ENCODE measurements around the gene TRIP10. TPM values are rescaled to one million over a fixed set of nuclear protein-coding genes. Genes with fewer than 3 reads are reported as not detected.

The TRIP10 gene
- total and polyA plus RNA-seq, 2 of the 8 experiments (the other 6 are each of a cell fraction or from before 2014, with no cell fraction given) = 27.8 to 69.5 TPM

GRCh38 chr19:6700586-6701316 lies 38.7 kb upstream of the TRIP10 start:
- Histone ChIP-seq H3K4me3 (ENCODE audit: extremely low read depth in 1 of 4, insufficient read depth in 2 of 4, low read depth in 3 of 4, low read length in 4 of 4) (no peak overlapping the region), H2AFZ (ENCODE audit: low read length) (no peak overlapping the region), H3K79me2 (ENCODE audit: control insufficient read depth in 1 of 2, insufficient read depth in 2 of 2, low read length in 2 of 2) (no peaks in the 10 kb centered on the region), H3K23me2 (ENCODE audit: low read depth, low read length) (no peaks in the 10 kb centered on the region), H3K27me3 (replicated peaks in 1 of 4; ENCODE audit: control insufficient read depth in 3 of 4, extremely low read depth in 1 of 4, insufficient read depth in 3 of 4, low read length in 3 of 4) (no peaks in the 10 kb centered on the region), H4K8ac (ENCODE audit: extremely low read depth, insufficient read depth, low read length) (no peak overlapping the region), H3K36me3 (ENCODE audit: control insufficient read depth in 2 of 4, insufficient read depth in 4 of 4, low read length in 3 of 4) (no peaks in the 10 kb centered on the region), H2BK5ac (ENCODE audit: low read depth, low read length) (no peak overlapping the region), H2AK5ac (ENCODE audit: low read depth, low read length) (no peak overlapping the region), H2BK120ac (replicated peaks; ENCODE audit: low read depth, low read length) (no peak overlapping the region), H3K4me2 (ENCODE audit: insufficient read depth in 1 of 2, low read depth in 2 of 2, low read length in 2 of 2) (no peak overlapping the region), H3K9ac (replicated peaks in 1 of 4; ENCODE audit: extremely low read depth in 1 of 4, low read depth in 3 of 4, low read length in 3 of 4) (no peak overlapping the region), H4K91ac (replicated peaks; ENCODE audit: insufficient read length, low read length) (no peak overlapping the region), H2BK15ac (ENCODE audit: low read length) (no peak overlapping the region), H3K27ac (ENCODE audit: low read depth, low read length) (no peak overlapping the region), H3K4ac (replicated peaks; ENCODE audit: insufficient read length, low read depth, low read length) (no peak overlapping the region), H4K20me1 (replicated peaks in 1 of 2; ENCODE audit: control insufficient read depth in 1 of 2, insufficient read depth in 2 of 2, low read length in 2 of 2) (no peaks in the 10 kb centered on the region), H2BK20ac (ENCODE audit: low read length) (no peak overlapping the region), H2BK12ac (ENCODE audit: low read depth, low read length) (no peak overlapping the region), H3K79me1 (ENCODE audit: low read depth, low read length) (no peaks in the 10 kb centered on the region), H4K5ac (ENCODE audit: insufficient read length, low read depth, low read length) (no peak overlapping the region), H3K56ac (replicated peaks; ENCODE audit: insufficient read length, low read depth, low read length) (no peak overlapping the region), H3K14ac (ENCODE audit: insufficient read length) (no peak overlapping the region), H3K9me3 (ENCODE audit: insufficient read depth in 2 of 2, low read depth in 1 of 2, low read length in 1 of 2) (no peaks in the 10 kb centered on the region), H3K4me1 (replicated peaks in 1 of 4; ENCODE audit: control insufficient read depth in 3 of 4, insufficient read depth in 4 of 4, low read length in 3 of 4) (no peaks in the 10 kb centered on the region), H3K23ac (ENCODE audit: insufficient read length) (no peak overlapping the region), H3K18ac (ENCODE audit: extremely low read depth, low read length) (no peak overlapping the region)
- WGBS, 2 experiments (ENCODE audit: extremely low coverage in 1 of 2, insufficient coverage in 1 of 2, insufficient read length in 1 of 2, insufficient replicate concordance in 2 of 2, low coverage in 1 of 2, low lambda C conversion rate in 2 of 2, missing lambda C conversion rate in 1 of 2) = 90% methylated on average over 8 of the region's 8 CpGs; no CpG with 5 or more reads in 1 of the 2 experiments
- ChIA-PET POLR2A (ENCODE audit: partially characterized antibody) (interaction anchor here (0.6 kb wide), 1 partner anchor 111 kb away, joined by 3 read pairs; no protein-coding TSS in a partner anchor), CTCF (ENCODE audit: partially characterized antibody) (interaction anchor here (0.6 kb wide), 1 partner anchor 15 kb away, joined by 3 read pairs; no protein-coding TSS in a partner anchor)
- FAIRE-seq (no peak), DNase-seq (ENCODE audit: low read depth in 1 of 2, low spot score in 2 of 2) (no peak)
- TF ChIP-seq HDAC2 (IDR thresholded peaks at IDR 0.05; ENCODE audit: borderline replicate concordance in 1 of 2, low read depth in 2 of 2, low read length in 2 of 2) (no peak), TEAD4 (IDR thresholded peaks at IDR 0.05; ENCODE audit: low read depth, low read length) (no peak), HDAC6 (IDR thresholded peaks at IDR 0.05; ENCODE audit: low read depth, low read length) (no peak), BACH1 (IDR thresholded peaks at IDR 0.05; ENCODE audit: low read length) (no peak), SP1 (IDR thresholded peaks at IDR 0.05; ENCODE audit: low read depth, low read length) (no peak), RNF2 (IDR thresholded peaks at IDR 0.05; ENCODE audit: borderline replicate concordance, low read depth, low read length, missing control alignments, poor library complexity, severe bottlenecking) (no peak), EZH2 (IDR thresholded peaks at IDR 0.05; ENCODE audit: low read depth, low read length, severe bottlenecking) (no peak), CHD1 (IDR thresholded peaks at IDR 0.05; ENCODE audit: low read depth, low read length) (no peak), NANOG (IDR thresholded peaks at IDR 0.05; ENCODE audit: insufficient read depth, low read depth, low read length, poor library complexity, severe bottlenecking) (no peak), ATF2 (IDR thresholded peaks at IDR 0.05; ENCODE audit: low read length) (no peak)
